HG03135 (cell line): ENCODE data around the gene NAV2.
"Not testable (repeated sequence)": the region's sequence is repeated elsewhere in the genome, so short reads cannot be mapped to it uniquely, and the experiment has no call there.

Source experiments
- ATAC-seq: cut with Tn5 transposase; IDR thresholded peaks from one replicate; pipeline ENCODE4 v1.9.1; 2021; ENCODE audit warnings: mild to moderate bottlenecking, moderate library complexity; ENCODE audit not compliant: unreplicated experiment

The NAV2 gene

GRCh38 chr11:19882356-19882755 lies 169.7 kb downstream of the NAV2 start:
- ATAC-seq: no peak

GRCh38 chr11:19886498-19886897 lies 173.9 kb downstream of the NAV2 start:
- no peak for ATAC-seq

- no peak for ATAC-seq
These were observed 175.2 kb downstream of the NAV2 start for GRCh38 chr11:19887842-19888241.

- ATAC-seq: no peak
These were observed 176.9 kb downstream of the NAV2 start for GRCh38 chr11:19889531-19889930.

GRCh38 chr11:19890308-19890707 lies 177.7 kb downstream of the NAV2 start:
- no peak for ATAC-seq

- no peak for ATAC-seq
These were observed 178.4 kb downstream of the NAV2 start for GRCh38 chr11:19891022-19891421.

DNA sequence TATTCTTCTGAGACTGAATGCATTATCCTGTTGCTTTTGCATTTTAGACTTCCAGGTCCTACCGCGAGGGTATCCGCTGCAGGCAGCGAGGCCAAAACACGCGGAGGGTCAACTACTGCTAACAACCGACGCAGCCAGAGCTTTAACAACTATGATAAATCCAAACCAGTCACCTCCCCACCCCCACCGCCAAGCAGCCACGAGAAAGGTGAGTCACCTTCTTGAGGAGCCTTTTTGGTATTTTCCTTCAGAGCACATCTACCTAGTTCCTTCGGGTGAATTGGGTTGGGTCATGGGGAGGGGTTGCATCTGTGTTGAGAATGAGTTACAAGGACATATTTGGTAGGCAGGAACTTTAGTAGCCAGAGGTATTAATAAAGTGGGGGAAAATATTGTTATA lies 179.8 kb downstream of the NAV2 start:
- ATAC-seq: no peak

DNA sequence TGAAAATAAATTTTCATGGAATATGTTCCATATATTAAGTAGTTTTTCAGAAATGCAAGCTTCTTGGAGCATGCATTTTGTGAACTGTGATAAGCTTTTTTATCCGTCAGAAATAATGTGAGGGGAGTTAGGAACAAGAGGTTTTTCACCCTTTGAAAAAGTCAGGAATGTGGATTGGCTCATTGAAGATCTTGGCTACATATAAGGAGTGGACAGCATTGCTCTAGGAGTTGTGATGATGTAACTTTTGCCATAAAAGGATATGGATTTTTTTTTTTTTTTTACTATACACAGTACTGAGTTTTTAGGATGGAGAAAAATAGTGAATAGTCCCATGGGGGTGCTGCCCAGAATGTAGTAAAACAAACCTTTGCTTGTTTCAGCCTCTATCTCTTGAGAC lies 180.2 kb downstream of the NAV2 start:
- no peak for ATAC-seq

GRCh38 chr11:19894404-19894803 lies 181.8 kb downstream of the NAV2 start:
- no peak for ATAC-seq

DNA sequence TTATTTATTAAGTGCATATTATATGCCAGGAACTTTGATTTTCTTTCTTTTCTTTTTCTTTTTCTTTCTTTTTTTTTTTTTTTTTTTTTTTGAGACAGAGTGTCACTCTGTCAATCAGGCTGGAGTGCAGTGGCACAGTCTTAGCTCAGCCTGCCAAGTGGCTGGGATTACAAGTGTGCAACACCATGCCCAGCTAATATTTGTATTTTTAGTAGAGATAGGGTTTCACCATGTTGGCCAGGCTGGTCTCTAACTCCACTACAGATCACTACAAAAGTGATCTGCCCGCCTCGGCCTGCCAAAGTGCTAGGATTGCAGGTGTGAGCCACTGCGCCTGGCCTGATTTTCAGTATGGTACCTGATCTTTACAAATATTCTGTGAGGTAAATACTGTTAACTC lies 182.4 kb downstream of the NAV2 start:
- ATAC-seq: not testable (repeated sequence)

GRCh38 chr11:19895776-19896175 lies 183.1 kb downstream of the NAV2 start:
- no peak for ATAC-seq

DNA sequence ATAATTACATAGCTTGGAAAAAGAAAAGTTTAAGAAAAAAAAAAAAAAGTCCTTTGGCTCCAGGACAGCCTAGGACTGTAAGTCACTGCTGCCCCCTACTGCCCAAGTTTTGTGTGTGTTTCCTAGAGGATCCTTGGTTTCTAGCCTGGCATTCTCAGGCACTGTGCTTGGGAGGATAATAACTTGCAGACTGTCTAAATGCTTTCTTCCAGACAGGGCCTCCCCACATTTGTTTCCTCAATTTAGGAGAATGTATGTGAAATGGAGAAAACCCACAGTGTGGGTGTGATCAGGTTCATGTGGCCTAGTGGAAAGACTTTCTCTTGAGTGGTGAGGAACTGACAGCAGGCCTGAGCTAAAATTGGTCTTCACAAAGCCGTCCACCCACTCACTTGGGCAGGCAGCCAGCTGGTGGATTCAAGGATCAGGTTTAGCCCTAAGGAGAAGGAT lies 191.0 kb downstream of the NAV2 start:
- peak; percentile 51 for ATAC-seq

DNA sequence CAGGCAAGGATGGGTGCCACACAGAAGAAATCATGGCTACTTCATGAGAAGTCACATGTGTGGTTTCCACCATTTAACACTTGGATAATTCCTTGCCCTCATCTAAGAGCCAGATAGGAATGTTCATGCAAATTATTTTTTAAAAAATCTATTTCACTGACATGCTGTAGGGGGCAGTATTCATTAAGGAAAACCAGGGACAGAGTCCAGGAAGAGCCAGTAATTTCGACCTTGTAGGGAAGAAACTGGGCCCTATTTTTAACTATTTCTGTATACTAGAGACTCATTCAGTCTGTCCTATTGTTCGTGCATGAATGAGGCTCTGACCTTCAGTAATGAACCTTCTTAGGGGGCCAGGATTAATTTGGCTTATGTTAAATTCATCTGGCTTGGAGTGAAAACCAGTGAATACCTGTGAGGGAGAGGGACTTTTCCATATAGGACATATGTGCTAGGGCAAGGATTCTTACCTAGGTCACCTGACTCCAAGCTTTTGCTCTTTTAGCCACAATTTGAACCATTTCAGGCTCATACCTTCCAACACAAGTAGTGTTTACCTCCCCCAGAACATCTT lies 192.7 kb downstream of the NAV2 start:
- ATAC-seq: no peak

DNA sequence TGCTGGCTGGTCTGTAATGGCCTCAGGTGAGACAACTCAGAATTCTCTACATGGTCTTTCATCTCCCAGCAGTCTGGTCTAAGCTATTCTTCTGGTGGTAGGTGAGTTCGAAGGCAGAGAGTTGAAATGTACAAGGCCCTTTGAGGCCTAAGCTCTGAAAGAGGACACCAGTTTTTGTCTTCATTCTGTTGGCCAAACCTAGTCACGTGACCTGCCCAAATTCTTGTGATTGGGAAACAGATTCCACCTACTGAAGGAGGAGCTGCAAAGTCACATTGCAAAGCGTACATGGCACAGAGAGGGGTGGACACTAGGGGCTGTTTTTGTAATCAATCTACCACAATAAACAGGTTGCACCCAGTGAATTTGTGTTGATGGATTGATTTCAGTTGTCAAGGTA lies 193.5 kb downstream of the NAV2 start:
- no peak for ATAC-seq

DNA sequence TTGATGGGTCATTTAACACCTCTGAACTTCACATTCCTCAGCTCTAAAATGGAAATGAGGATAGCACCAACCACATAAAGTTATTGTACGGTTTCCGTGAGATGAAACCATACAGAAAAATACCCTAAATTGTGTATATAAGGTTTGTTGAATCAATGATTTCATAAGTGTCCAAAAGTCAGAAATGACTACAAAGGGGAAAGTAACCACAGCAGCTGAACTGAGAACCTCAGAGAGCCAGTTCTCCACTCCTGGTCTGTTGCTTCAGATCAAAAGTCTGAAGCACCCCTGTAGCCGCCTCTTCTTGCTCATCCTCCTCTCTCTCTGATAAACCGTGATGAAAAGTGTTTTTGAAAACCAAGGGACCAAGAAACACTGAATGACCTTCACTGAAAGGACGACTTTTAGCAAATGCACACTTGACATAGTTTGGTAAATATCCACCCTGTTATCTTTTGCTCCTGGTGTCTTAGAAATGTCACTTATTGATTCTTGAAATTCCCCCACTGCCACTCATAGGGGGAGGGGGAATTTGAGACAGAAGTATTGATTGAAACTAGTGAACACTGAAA lies 194.5 kb downstream of the NAV2 start:
- ATAC-seq: no peak

GRCh38 chr11:19907839-19908238 lies 195.2 kb downstream of the NAV2 start:
- ATAC-seq: no peak

GRCh38 chr11:19910931-19911330 lies 198.3 kb downstream of the NAV2 start:
- ATAC-seq: no peak

- no peak for ATAC-seq
These were observed 199.7 kb downstream of the NAV2 start for GRCh38 chr11:19912115-19912957.

- no peak for ATAC-seq
These were observed 200.6 kb downstream of the NAV2 start for GRCh38 chr11:19912958-19913892.

- no peak for ATAC-seq
These were observed 201.2 kb downstream of the NAV2 start for GRCh38 chr11:19913893-19914249.

- no peak for ATAC-seq
These were observed 203.2 kb downstream of the NAV2 start for GRCh38 chr11:19915808-19916207.
